Measurements from ENCODE around the gene MON1A. TPM values are rescaled to one million over a fixed set of nuclear protein-coding genes. Genes with fewer than 3 reads are reported as not detected.

The MON1A gene
- total and polyA plus RNA-seq, 10 of the 15 experiments (the other 5 are each of a cell fraction or from before 2014, with no cell fraction given), result 1.3 to 10.5 (median 7.7) TPM

DNA sequence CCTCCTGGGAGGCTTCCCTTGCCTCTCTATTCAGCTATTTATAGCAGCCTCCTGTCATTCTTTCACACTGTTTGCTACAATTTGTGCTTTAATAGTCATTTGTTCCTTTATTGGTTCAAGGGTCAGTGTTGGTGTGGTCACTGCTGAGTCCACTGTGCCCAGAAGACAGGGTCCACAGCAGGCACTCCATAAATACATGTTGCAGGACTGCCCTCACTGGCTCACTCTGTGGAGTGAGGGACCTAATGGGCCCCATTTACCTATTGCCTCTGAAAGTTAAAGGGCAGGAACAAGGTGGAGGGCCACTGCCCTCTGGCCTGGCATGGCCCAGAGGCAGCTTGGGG, 42.7 kb downstream of the MON1A start:
- Histone ChIP-seq H3K27me3 (replicated peaks in 1 of 2; ENCODE audit: control insufficient read depth in 2 of 2, insufficient read depth in 2 of 2, low read length in 1 of 2) (peaks cover 0 to 2% of the 10 kb centered on the region in 2 experiments; a peak in 1 of 4 replicates), H3K79me2 (ENCODE audit: control insufficient read depth, insufficient read depth, low read length) (no peaks in the 10 kb centered on the region), H3K4me1 (ENCODE audit: control insufficient read depth, insufficient read depth, low read length) (no peaks in the 10 kb centered on the region), H3K4me2 (ENCODE audit: control insufficient read depth, insufficient read depth) (no peak overlapping the region), H2AFZ (ENCODE audit: control insufficient read depth, low read depth, low read length) (no peak overlapping the region), H3K4me3 (no peak overlapping the region), H3K27ac (ENCODE audit: control insufficient read depth, insufficient read depth) (no peak overlapping the region), H4K20me1 (ENCODE audit: control insufficient read depth, insufficient read depth) (no peaks in the 10 kb centered on the region), H3K36me3 (ENCODE audit: control insufficient read depth in 2 of 2, insufficient read depth in 2 of 2, low read length in 1 of 2) (no peaks in the 10 kb centered on the region), H3K9me3 (replicated peaks; ENCODE audit: control insufficient read depth, insufficient read depth, low read length) (no peaks in the 10 kb centered on the region), H3K9ac (ENCODE audit: control insufficient read depth, insufficient read depth, low read length) (no peak overlapping the region)
- in situ Hi-C loops (cut with MboI), result no loop called here
- ChIA-PET RAD21 (ENCODE audit: unreplicated experiment) (no interaction called here), SMC1A (ENCODE audit: uncharacterized antibody, unreplicated experiment) (no interaction called here), POLR2A (interaction anchor here (0.5 kb wide), 1 partner anchor 215 kb away, joined by 4 read pairs; no protein-coding TSS in a partner anchor), CTCF (no interaction called here)
- TF ChIP-seq SREBF2 (IDR thresholded peaks at IDR 0.05; ENCODE audit: low read length) (no peak), POLR2A (IDR thresholded peaks at IDR 0.05; ENCODE audit: low read depth, low read length) (no peak), ETV6 (conservative IDR thresholded peaks at IDR 0.05 in 1 of 2, IDR thresholded peaks at IDR 0.05 in 1 of 2; ENCODE audit: borderline replicate concordance in 1 of 2, low read depth in 1 of 2) (no peak), YBX1 (IDR thresholded peaks at IDR 0.05) (no peak), ZNF622 (IDR thresholded peaks at IDR 0.05) (no peak), EP300 (IDR thresholded peaks at IDR 0.05; ENCODE audit: borderline replicate concordance in 1 of 2, control insufficient read depth in 1 of 2, low read depth in 2 of 2, low read length in 2 of 2) (no peak), ESRRA (IDR thresholded peaks at IDR 0.05; ENCODE audit: low read length) (no peak), SMAD5 (IDR thresholded peaks at IDR 0.05; ENCODE audit: low read depth) (no peak), FOXK2 (IDR thresholded peaks at IDR 0.05) (no peak), ZBED1 (IDR thresholded peaks at IDR 0.05; ENCODE audit: borderline replicate concordance) (no peak)
- TF ChIP-seq, protein P1, sequence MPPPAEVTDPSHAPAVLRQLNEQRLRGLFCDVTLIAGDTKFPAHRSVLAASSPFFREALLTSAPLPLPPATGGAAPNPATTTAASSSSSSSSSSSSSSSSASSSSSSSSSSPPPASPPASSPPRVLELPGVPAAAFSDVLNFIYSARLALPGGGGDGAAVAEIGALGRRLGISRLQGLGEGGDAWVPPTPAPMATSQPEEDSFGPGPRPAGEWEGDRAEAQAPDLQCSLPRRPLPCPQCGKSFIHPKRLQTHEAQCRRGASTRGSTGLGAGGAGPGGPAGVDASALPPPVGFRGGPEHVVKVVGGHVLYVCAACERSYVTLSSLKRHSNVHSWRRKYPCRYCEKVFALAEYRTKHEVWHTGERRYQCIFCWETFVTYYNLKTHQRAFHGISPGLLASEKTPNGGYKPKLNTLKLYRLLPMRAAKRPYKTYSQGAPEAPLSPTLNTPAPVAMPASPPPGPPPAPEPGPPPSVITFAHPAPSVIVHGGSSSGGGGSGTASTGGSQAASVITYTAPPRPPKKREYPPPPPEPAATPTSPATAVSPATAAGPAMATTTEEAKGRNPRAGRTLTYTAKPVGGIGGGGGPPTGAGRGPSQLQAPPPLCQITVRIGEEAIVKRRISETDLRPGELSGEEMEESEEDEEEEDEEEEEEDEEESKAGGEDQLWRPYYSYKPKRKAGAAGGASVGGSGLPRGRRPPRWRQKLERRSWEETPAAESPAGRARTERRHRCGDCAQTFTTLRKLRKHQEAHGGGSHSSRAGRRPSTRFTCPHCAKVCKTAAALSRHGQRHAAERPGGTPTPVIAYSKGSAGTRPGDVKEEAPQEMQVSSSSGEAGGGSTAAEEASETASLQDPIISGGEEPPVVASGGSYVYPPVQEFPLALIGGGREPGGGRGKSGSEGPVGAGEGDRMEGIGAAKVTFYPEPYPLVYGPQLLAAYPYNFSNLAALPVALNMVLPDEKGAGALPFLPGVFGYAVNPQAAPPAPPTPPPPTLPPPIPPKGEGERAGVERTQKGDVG (CRISPR knock-in tag; IDR thresholded peaks at IDR 0.05), result no peak
- BruUV-seq (replicated peaks), result no TSS peak
- no peak for DNase-seq (ENCODE audit: low read depth, low spot score)
- intact Hi-C loops (cut with micrococcal nuclease; ENCODE audit: unreplicated experiment), result no loop called here
- ATAC-seq, result no peak
- FAIRE-seq, result no peak
